SU-DHL-6 (cell line): ENCODE data around the gene COL15A1.

ENCODE experiments used
- CTCF ChIP-seq: fragments of 200-600 bp; sonication (generic); IDR thresholded peaks from one replicate; pipeline ENCODE4 v1.5.1; 2017; ENCODE audit warnings: antibody characterized with exemption, mild to moderate bottlenecking, low read length, moderate library complexity; ENCODE audit not compliant: insufficient read depth, poor library complexity, severe bottlenecking
- EZH2phosphoT487 ChIP-seq: fragments of 200-600 bp; sonication (generic), shearing (Covaris generic); conservative IDR thresholded peaks from 2 replicates; pipeline ENCODE4 v1.6.1; 2018; ENCODE audit warnings: mild to moderate bottlenecking, antibody characterized with exemption, low read length, moderate library complexity, mixed read lengths

- TF ChIP-seq CTCF (no peak), EZH2phosphoT487 (no peak)
Observed at GRCh38 chr9:99101812-99102211, 158.1 kb downstream of the COL15A1 start.
